ENCODE data around the gene SH2D4B. TPM values are rescaled to one million over a fixed set of nuclear protein-coding genes. Genes with fewer than 3 reads are reported as not detected.

SH2D4B gene
- total and polyA plus RNA-seq, 10 of the 15 experiments (the other 5 are each of a cell fraction or from before 2014, with no cell fraction given) = 0.04 to 0.21 (median 0.13) TPM; not detected in 5

- peak overlapping the region; percentile 62 for H2AFZ ChIP-seq (ENCODE audit: control insufficient read depth, low read depth, low read length)
- H3K4me1 ChIP-seq (ENCODE audit: control insufficient read depth, insufficient read depth, low read length) = peaks cover 7% of the 10 kb centered on the region; the same call in 1 of the 2 replicates
- H3K79me2 ChIP-seq (ENCODE audit: control insufficient read depth, insufficient read depth, low read length) = no peaks in the 10 kb centered on the region
- 0 out of 2 replicates have a peak overlapping the region, but pooled peaks have one; percentile 22 for H3K4me2 ChIP-seq (ENCODE audit: control insufficient read depth, insufficient read depth)
- DNase-seq (ENCODE audit: low read depth, low spot score) (peak; percentile 67), ATAC-seq (peak; percentile 94), FAIRE-seq (no peak)
- H3K27me3 ChIP-seq (replicated peaks in 1 of 2; ENCODE audit: control insufficient read depth in 2 of 2, insufficient read depth in 2 of 2, low read length in 1 of 2) = no peaks in the 10 kb centered on the region
- no peak overlapping the region for H3K4me3 ChIP-seq
- intact Hi-C loops (cut with micrococcal nuclease; ENCODE audit: unreplicated experiment) = loop anchor here (10.0 kb wide), 1 partner anchor 445 kb away; no protein-coding TSS in a partner anchor
- peak overlapping the region; percentile 27 for H3K27ac ChIP-seq (ENCODE audit: control insufficient read depth, insufficient read depth)
- no TSS peak for BruUV-seq (replicated peaks)
- no peak overlapping the region for H3K9ac ChIP-seq (ENCODE audit: control insufficient read depth, insufficient read depth, low read length)
- H3K36me3 ChIP-seq (ENCODE audit: control insufficient read depth in 2 of 2, insufficient read depth in 2 of 2, low read length in 1 of 2) = no peaks in the 10 kb centered on the region
- RAD21 ChIA-PET (ENCODE audit: unreplicated experiment) = interaction anchor here (1.1 to 2.3 kb wide), 5 partner anchors 9 to 146 kb away, joined by 3 to 12 read pairs (median 9); no protein-coding TSS in a partner anchor
- SMC1A ChIA-PET (ENCODE audit: uncharacterized antibody, unreplicated experiment) = interaction anchor here (0.6 to 3.1 kb wide), 9 partner anchors 9 to 334 kb away, joined by 3 to 8 read pairs (median 3); no protein-coding TSS in a partner anchor
- WGBS (ENCODE audit: insufficient coverage, insufficient replicate concordance, low lambda C conversion rate, missing lambda C conversion rate) = 1% methylated on average over 5 of the region's 5 CpGs
- no peaks in the 10 kb centered on the region for H4K20me1 ChIP-seq (ENCODE audit: control insufficient read depth, insufficient read depth)
- POLR2A ChIA-PET = interaction anchor here (0.5 to 0.9 kb wide), 2 partner anchors 9 to 29 kb away, joined by 3 to 5 read pairs; no protein-coding TSS in a partner anchor
- in situ Hi-C loops (cut with MboI) = loop anchor here (10.0 kb wide), 1 partner anchor 145 kb away; no protein-coding TSS in a partner anchor
- CTCF ChIA-PET = interaction anchor here (1.4 to 5.0 kb wide), 2 partner anchors 9 to 53 kb away, joined by 4 to 41 read pairs; no protein-coding TSS in a partner anchor
- peaks cover 2% of the 10 kb centered on the region; the same call in 2 of the 3 replicates for H3K9me3 ChIP-seq (replicated peaks; ENCODE audit: control insufficient read depth, insufficient read depth, low read length)
- TF ChIP-seq RELB (IDR thresholded peaks at IDR 0.05; ENCODE audit: low read depth) (peak; percentile 83), NBN (IDR thresholded peaks at IDR 0.05) (peak; percentile 90), BCL11A (IDR thresholded peaks at IDR 0.05; ENCODE audit: low read depth, low read length) (peak; percentile 48; the same call in 1 of the 2 replicates), MYC (IDR thresholded peaks at IDR 0.05; ENCODE audit: insufficient read depth, insufficient read length, insufficient replicate concordance, low read length, severe bottlenecking) (no peak), JUNB (IDR thresholded peaks at IDR 0.05) (peak; percentile 62), IKZF2 (IDR thresholded peaks at IDR 0.05) (peak; percentile 75 to 88; a peak in 3 of 4 replicates), MEF2A (IDR thresholded peaks at IDR 0.05; ENCODE audit: insufficient read depth, low read depth, low read length) (0 out of 2 replicates have a peak, but pooled peaks have one; percentile 4), NFIC (IDR thresholded peaks at IDR 0.05; ENCODE audit: low read depth, low read length) (peak; percentile 56; the same call in 1 of the 2 replicates), CREM (IDR thresholded peaks at IDR 0.05; ENCODE audit: low read depth) (peak; percentile 50; the same call in 1 of the 2 replicates), KDM1A (IDR thresholded peaks at IDR 0.05; ENCODE audit: borderline replicate concordance) (no peak), SMC3 (IDR thresholded peaks at IDR 0.05; ENCODE audit: borderline replicate concordance, low read length) (0 out of 2 replicates have a peak, but pooled peaks have one; percentile 3), JUND (IDR thresholded peaks at IDR 0.05; ENCODE audit: low read depth, low read length) (0 out of 2 replicates have a peak, but pooled peaks have one; percentile 16), MEF2B (IDR thresholded peaks at IDR 0.05; ENCODE audit: partially characterized antibody, poor library complexity, severe bottlenecking) (peak; percentile 98), IRF4 (IDR thresholded peaks at IDR 0.05; ENCODE audit: low read depth, low read length) (peak; percentile 64; the same call in 1 of the 2 replicates), GABPA (IDR thresholded peaks at IDR 0.05; ENCODE audit: low read depth) (no peak), BCL3 (IDR thresholded peaks at IDR 0.05; ENCODE audit: borderline replicate concordance, insufficient read depth, low read depth, low read length, poor library complexity, severe bottlenecking) (no peak), IKZF1 (conservative IDR thresholded peaks at IDR 0.05) (peak; percentile 73), DPF2 (IDR thresholded peaks at IDR 0.05) (peak; percentile 89), EED (IDR thresholded peaks at IDR 0.05; ENCODE audit: low read depth) (peak; percentile 76), NFYA (IDR thresholded peaks at IDR 0.05; ENCODE audit: borderline replicate concordance, low read depth, low read length) (no peak), ESRRA (IDR thresholded peaks at IDR 0.05; ENCODE audit: low read length) (no peak), ATF7 (IDR thresholded peaks at IDR 0.05; ENCODE audit: low read depth) (peak; percentile 81)
Observed at GRCh38 chr10:80589726-80590373, 52.1 kb downstream of the SH2D4B start.
